HUES64 (cell line): ENCODE data around the gene IL10RB.

Experiments
- H3K27ac ChIP-seq: 2 replicates; pipeline ENCODE4 v1.7.0; 2013; ENCODE audit warnings: low read depth, low read length, inconsistent platforms
- H3K27me3 ChIP-seq: 2 replicates; pipeline ENCODE4 v1.6.1; 2013; ENCODE audit warnings: mild to moderate bottlenecking, low read length; ENCODE audit not compliant: insufficient read depth
- H3K36me3 ChIP-seq: 2 replicates; pipeline ENCODE4 v1.6.1; 2013; ENCODE audit warnings: mild to moderate bottlenecking, low read length; ENCODE audit not compliant: insufficient read depth
- H3K4me1 ChIP-seq: 2 replicates; pipeline ENCODE4 v1.6.1; 2013; ENCODE audit warnings: mild to moderate bottlenecking, low read length, moderate library complexity; ENCODE audit not compliant: insufficient read depth
- H3K4me3 ChIP-seq: 2 replicates; pipeline ENCODE4 v1.5.1; 2013; ENCODE audit warnings: mild to moderate bottlenecking, low read length, moderate library complexity
- H3K9ac ChIP-seq: 2 replicates; pipeline ENCODE4 v1.6.1; 2013; ENCODE audit warnings: mild to moderate bottlenecking, low read depth, low read length
- H3K9me3 ChIP-seq: 2 replicates; pipeline ENCODE4 v1.6.1; 2013; ENCODE audit warnings: low read depth, low read length; ENCODE audit not compliant: insufficient read depth
- WGBS: fragments of 150-250, 120-280 bp; methylation state at CpG from one replicate; pipeline ENCODE4 v1.1.7; 2013; ENCODE audit warnings: missing lambda C conversion rate; 5-methylcytosine and 5-hydroxymethylcytosine counted together

The IL10RB gene

GRCh38 chr21:33334824-33335223 is 68.7 kb downstream of the IL10RB start:
- H3K9me3 ChIP-seq = peaks cover 18% of the 10 kb centered on the region; the same call in 1 of the 2 replicates
- no peaks in the 10 kb centered on the region for H3K27me3 ChIP-seq
- WGBS = 100% methylated on average over 2 of the region's 2 CpGs

GRCh38 chr21:33339135-33339534 is 73.0 kb downstream of the IL10RB start:
- H3K4me3 ChIP-seq = no peak overlapping the region
- no CpG with 5 or more reads among the region's 1 CpG for WGBS
- no peaks in the 10 kb centered on the region for H3K9me3 ChIP-seq
- peaks cover 42% of the 10 kb centered on the region for H3K36me3 ChIP-seq
- no peaks in the 10 kb centered on the region for H3K27me3 ChIP-seq
- H3K9ac ChIP-seq = no peak overlapping the region
- H3K4me1 ChIP-seq = no peaks in the 10 kb centered on the region
- H3K27ac ChIP-seq = no peak overlapping the region

More at GRCh38 chr21:33334824-33335223, 68.7 kb downstream of the IL10RB start:
- Histone ChIP-seq H3K36me3 (peaks cover 38% of the 10 kb centered on the region), H3K4me1 (no peaks in the 10 kb centered on the region), H3K9ac (no peak overlapping the region), H3K27ac (no peak overlapping the region), H3K4me3 (no peak overlapping the region)

GRCh38 chr21:33339918-33340317 is 73.8 kb downstream of the IL10RB start:
- no peaks in the 10 kb centered on the region for H3K4me1 ChIP-seq
- 88% methylated on average over 2 of the region's 2 CpGs for WGBS

GRCh38 chr21:33345751-33346238 is 79.6 kb downstream of the IL10RB start:
- H3K27ac ChIP-seq = no peak overlapping the region
- no peaks in the 10 kb centered on the region for H3K9me3 ChIP-seq
- no peaks in the 10 kb centered on the region for H3K27me3 ChIP-seq
- 98% methylated on average over 5 of the region's 5 CpGs for WGBS
- no peaks in the 10 kb centered on the region for H3K4me1 ChIP-seq
- H3K9ac ChIP-seq = no peak overlapping the region
- H3K36me3 ChIP-seq = peaks cover 54% of the 10 kb centered on the region
- H3K4me3 ChIP-seq = no peak overlapping the region

More at GRCh38 chr21:33339918-33340317, 73.8 kb downstream of the IL10RB start:
- peaks cover 47% of the 10 kb centered on the region for H3K36me3 ChIP-seq
- no peak overlapping the region for H3K4me3 ChIP-seq
- H3K9me3 ChIP-seq = no peaks in the 10 kb centered on the region
- H3K9ac ChIP-seq = no peak overlapping the region
- no peak overlapping the region for H3K27ac ChIP-seq
- no peaks in the 10 kb centered on the region for H3K27me3 ChIP-seq
